ENCODE measurements around the gene IP6K1. TPM values are rescaled to one million over a fixed set of nuclear protein-coding genes. Genes with fewer than 3 reads are reported as not detected.
"Not testable (repeated sequence)": the region's sequence is repeated elsewhere in the genome, so short reads cannot be mapped to it uniquely, and the experiment has no call there.

IP6K1 gene
- total RNA-seq, 1 experiment from 2014 or later: 22.3 TPM

GRCh38 chr3:49790626-49791411 lies 4.5 kb upstream of the IP6K1 start:
- Histone ChIP-seq H3K9me3 (ENCODE audit: low read length) (no peaks in the 10 kb centered on the region), H3K4me2 (ENCODE audit: low read depth, low read length, poor library complexity, severe bottlenecking) (no peak overlapping the region), H2AFZ (ENCODE audit: low read length) (no peak overlapping the region), H3K36me3 (ENCODE audit: insufficient read depth, low read length) (no peaks in the 10 kb centered on the region), H3K9me2 (replicated peaks; ENCODE audit: insufficient read depth, low read length) (no peaks in the 10 kb centered on the region), H3K9ac (ENCODE audit: low read length) (no peak overlapping the region), H4K20me1 (ENCODE audit: insufficient read depth, low read depth, low read length) (no peaks in the 10 kb centered on the region), H3K4me3 (ENCODE audit: low read length) (no peak overlapping the region), H3K27ac (ENCODE audit: low read length) (no peak overlapping the region), H3K4me1 (ENCODE audit: low read length) (peaks cover 23% of the 10 kb centered on the region), H3K27me3 (ENCODE audit: low read length) (no peaks in the 10 kb centered on the region), H3K79me2 (ENCODE audit: low read length) (peaks cover 3% of the 10 kb centered on the region)
- DNase-seq: no peak

- no peak for DNase-seq
- Histone ChIP-seq H3K4me1 (ENCODE audit: low read length) (peaks cover 32% of the 10 kb centered on the region), H3K9me3 (ENCODE audit: low read length) (no peaks in the 10 kb centered on the region), H4K20me1 (ENCODE audit: insufficient read depth, low read depth, low read length) (no peaks in the 10 kb centered on the region), H3K36me3 (ENCODE audit: insufficient read depth, low read length) (no peaks in the 10 kb centered on the region), H3K4me3 (ENCODE audit: low read length) (no peak overlapping the region), H3K9me2 (replicated peaks; ENCODE audit: insufficient read depth, low read length) (no peaks in the 10 kb centered on the region), H2AFZ (ENCODE audit: low read length) (no peak overlapping the region), H3K9ac (ENCODE audit: low read length) (no peak overlapping the region), H3K79me2 (ENCODE audit: low read length) (peaks cover 30% of the 10 kb centered on the region), H3K4me2 (ENCODE audit: low read depth, low read length, poor library complexity, severe bottlenecking) (no peak overlapping the region), H3K27me3 (ENCODE audit: low read length) (no peaks in the 10 kb centered on the region), H3K27ac (ENCODE audit: low read length) (no peak overlapping the region)
These were observed 1.7 kb upstream of the IP6K1 start for GRCh38 chr3:49788056-49788455.

GRCh38 chr3:49787536-49787935 lies 1.2 kb upstream of the IP6K1 start:
- Histone ChIP-seq H3K9me2 (replicated peaks; ENCODE audit: insufficient read depth, low read length) (no peaks in the 10 kb centered on the region), H3K4me1 (ENCODE audit: low read length) (peaks cover 32% of the 10 kb centered on the region), H3K4me2 (ENCODE audit: low read depth, low read length, poor library complexity, severe bottlenecking) (peak overlapping the region; percentile 96), H4K20me1 (ENCODE audit: insufficient read depth, low read depth, low read length) (no peaks in the 10 kb centered on the region), H2AFZ (ENCODE audit: low read length) (no peak overlapping the region), H3K4me3 (ENCODE audit: low read length) (peak overlapping the region; percentile 91; the same call in 1 of the 2 replicates), H3K9me3 (ENCODE audit: low read length) (no peaks in the 10 kb centered on the region), H3K36me3 (ENCODE audit: insufficient read depth, low read length) (no peaks in the 10 kb centered on the region), H3K27ac (ENCODE audit: low read length) (no peak overlapping the region), H3K27me3 (ENCODE audit: low read length) (no peaks in the 10 kb centered on the region), H3K9ac (ENCODE audit: low read length) (peak overlapping the region; percentile 78; the same call in 1 of the 2 replicates), H3K79me2 (ENCODE audit: low read length) (peaks cover 33% of the 10 kb centered on the region)
- DNase-seq: no peak

- H3K9me2 ChIP-seq (replicated peaks; ENCODE audit: insufficient read depth, low read length): no peaks in the 10 kb centered on the region
- H2AFZ ChIP-seq (ENCODE audit: low read length): no peak overlapping the region
- DNase-seq: no peak
- H3K79me2 ChIP-seq (ENCODE audit: low read length): peaks cover 37% of the 10 kb centered on the region
- peak overlapping the region; percentile 91 for H3K4me3 ChIP-seq (ENCODE audit: low read length)
- H3K9me3 ChIP-seq (ENCODE audit: low read length): no peaks in the 10 kb centered on the region
- peak overlapping the region; percentile 78 for H3K9ac ChIP-seq (ENCODE audit: low read length)
- H3K27ac ChIP-seq (ENCODE audit: low read length): no peak overlapping the region
- no peaks in the 10 kb centered on the region for H3K36me3 ChIP-seq (ENCODE audit: insufficient read depth, low read length)
- peak overlapping the region; percentile 96 for H3K4me2 ChIP-seq (ENCODE audit: low read depth, low read length, poor library complexity, severe bottlenecking)
- H4K20me1 ChIP-seq (ENCODE audit: insufficient read depth, low read depth, low read length): no peaks in the 10 kb centered on the region
- peaks cover 32% of the 10 kb centered on the region for H3K4me1 ChIP-seq (ENCODE audit: low read length)
- H3K27me3 ChIP-seq (ENCODE audit: low read length): no peaks in the 10 kb centered on the region
These were observed 781 bp upstream of the IP6K1 start for GRCh38 chr3:49787182-49787464.

- Histone ChIP-seq H3K4me2 (ENCODE audit: low read depth, low read length, poor library complexity, severe bottlenecking) (peak overlapping the region; percentile 96), H3K9ac (ENCODE audit: low read length) (peak overlapping the region; percentile 85), H3K79me2 (ENCODE audit: low read length) (peaks cover 49% of the 10 kb centered on the region), H3K27ac (ENCODE audit: low read length) (peak overlapping the region; percentile 51), H3K27me3 (ENCODE audit: low read length) (no peaks in the 10 kb centered on the region), H3K4me1 (ENCODE audit: low read length) (peaks cover 29% of the 10 kb centered on the region), H3K4me3 (ENCODE audit: low read length) (peak overlapping the region; percentile 91), H3K9me3 (ENCODE audit: low read length) (no peaks in the 10 kb centered on the region), H4K20me1 (ENCODE audit: insufficient read depth, low read depth, low read length) (no peaks in the 10 kb centered on the region), H3K36me3 (ENCODE audit: insufficient read depth, low read length) (peaks cover 6% of the 10 kb centered on the region), H2AFZ (ENCODE audit: low read length) (peak overlapping the region; percentile 25; the same call in 1 of the 2 replicates), H3K9me2 (replicated peaks; ENCODE audit: insufficient read depth, low read length) (no peaks in the 10 kb centered on the region)
- DNase-seq: peak; percentile 67
These were observed 581 bp downstream of the IP6K1 start for GRCh38 chr3:49785565-49786356.

- Histone ChIP-seq H3K79me2 (ENCODE audit: low read length) (peaks cover 78% of the 10 kb centered on the region), H3K4me1 (ENCODE audit: low read length) (peaks cover 17% of the 10 kb centered on the region)
- not testable (repeated sequence) for H3K27ac ChIP-seq (ENCODE audit: low read length); DNase-seq; H3K9me2 ChIP-seq (replicated peaks; ENCODE audit: insufficient read depth, low read length); H3K9me3 ChIP-seq (ENCODE audit: low read length); H2AFZ ChIP-seq (ENCODE audit: low read length); H3K36me3 ChIP-seq (ENCODE audit: insufficient read depth, low read length); H3K4me2 ChIP-seq (ENCODE audit: low read depth, low read length, poor library complexity, severe bottlenecking); H4K20me1 ChIP-seq (ENCODE audit: insufficient read depth, low read depth, low read length); H3K9ac ChIP-seq (ENCODE audit: low read length); H3K27me3 ChIP-seq (ENCODE audit: low read length); H3K4me3 ChIP-seq (ENCODE audit: low read length)
These were observed 4.1 kb downstream of the IP6K1 start for GRCh38 chr3:49782277-49782676.

GRCh38 chr3:49781415-49782199 lies 4.7 kb downstream of the IP6K1 start:
- peaks cover 84% of the 10 kb centered on the region for H3K79me2 ChIP-seq (ENCODE audit: low read length)
- H4K20me1 ChIP-seq (ENCODE audit: insufficient read depth, low read depth, low read length): no peaks in the 10 kb centered on the region
- no peaks in the 10 kb centered on the region for H3K27me3 ChIP-seq (ENCODE audit: low read length)
- no peak overlapping the region for H3K27ac ChIP-seq (ENCODE audit: low read length)
- peaks cover 10% of the 10 kb centered on the region for H3K4me1 ChIP-seq (ENCODE audit: low read length)
- H3K9me2 ChIP-seq (replicated peaks; ENCODE audit: insufficient read depth, low read length): no peaks in the 10 kb centered on the region
- H3K9me3 ChIP-seq (ENCODE audit: low read length): no peaks in the 10 kb centered on the region
- no peak overlapping the region for H2AFZ ChIP-seq (ENCODE audit: low read length)
- no peak for DNase-seq
- H3K9ac ChIP-seq (ENCODE audit: low read length): no peak overlapping the region
- H3K4me3 ChIP-seq (ENCODE audit: low read length): no peak overlapping the region
- H3K4me2 ChIP-seq (ENCODE audit: low read depth, low read length, poor library complexity, severe bottlenecking): no peak overlapping the region
- peaks cover 10% of the 10 kb centered on the region for H3K36me3 ChIP-seq (ENCODE audit: insufficient read depth, low read length)

GRCh38 chr3:49780975-49781365 lies 5.4 kb downstream of the IP6K1 start:
- H3K79me2 ChIP-seq (ENCODE audit: low read length): peaks cover 88% of the 10 kb centered on the region
- not testable (repeated sequence) for H3K9ac ChIP-seq (ENCODE audit: low read length); H3K4me2 ChIP-seq (ENCODE audit: low read depth, low read length, poor library complexity, severe bottlenecking); H4K20me1 ChIP-seq (ENCODE audit: insufficient read depth, low read depth, low read length); H3K9me3 ChIP-seq (ENCODE audit: low read length); H3K27me3 ChIP-seq (ENCODE audit: low read length); H3K4me3 ChIP-seq (ENCODE audit: low read length); DNase-seq; H3K36me3 ChIP-seq (ENCODE audit: insufficient read depth, low read length); H2AFZ ChIP-seq (ENCODE audit: low read length); H3K4me1 ChIP-seq (ENCODE audit: low read length); H3K27ac ChIP-seq (ENCODE audit: low read length); H3K9me2 ChIP-seq (replicated peaks; ENCODE audit: insufficient read depth, low read length)
